ENCODE data around the gene CREB5.

The CREB5 gene

DNA sequence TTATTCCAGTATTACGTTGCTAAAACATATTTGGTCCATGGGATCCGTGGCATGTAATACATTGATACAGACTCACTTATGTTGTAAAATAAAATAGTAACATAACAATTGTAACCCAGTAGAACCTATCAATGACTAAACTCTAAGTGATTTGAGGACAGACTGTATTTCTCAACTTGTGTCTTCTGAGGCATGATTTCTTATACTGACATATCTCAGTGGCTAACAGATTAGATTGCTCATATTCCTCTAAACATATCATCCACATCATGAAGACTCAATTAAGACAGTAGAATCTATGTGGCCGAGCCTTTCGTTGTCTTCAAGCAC lies 72.3 kb downstream of the CREB5 start:
- no peak for TF ChIP-seq ISL1 (CRISPR knock-in tag; IDR thresholded peaks at IDR 0.05)
- no peak for TF ChIP-seq GLIS3 (CRISPR knock-in tag; IDR thresholded peaks at IDR 0.05)
- TF ChIP-seq OSR1 (CRISPR knock-in tag; IDR thresholded peaks at IDR 0.05): no peak
- TF ChIP-seq ARNTL (CRISPR knock-in tag; IDR thresholded peaks at IDR 0.05; ENCODE audit: borderline replicate concordance, low read depth): no peak
- no peak for TF ChIP-seq CSDC2 (CRISPR knock-in tag; IDR thresholded peaks at IDR 0.05)
- no peak for TF ChIP-seq ZC3H10 (CRISPR knock-in tag; IDR thresholded peaks at IDR 0.05)
- TF ChIP-seq TCF4 (CRISPR knock-in tag; IDR thresholded peaks at IDR 0.05; ENCODE audit: borderline replicate concordance): no peak
- TF ChIP-seq TOX (CRISPR knock-in tag; IDR thresholded peaks at IDR 0.05; ENCODE audit: borderline replicate concordance): no peak
- no peak for TF ChIP-seq ZNF565 (CRISPR knock-in tag; conservative IDR thresholded peaks at IDR 0.05; ENCODE audit: low read depth)
- TF ChIP-seq ZNF70 (CRISPR knock-in tag; IDR thresholded peaks at IDR 0.05): no peak
- TF ChIP-seq RARB (CRISPR knock-in tag; IDR thresholded peaks at IDR 0.05): no peak
- no peak for TF ChIP-seq BACH2 (CRISPR knock-in tag; IDR thresholded peaks at IDR 0.05; ENCODE audit: borderline replicate concordance)
- TF ChIP-seq ZFP30 (CRISPR knock-in tag; IDR thresholded peaks at IDR 0.05): no peak
- TF ChIP-seq ESRRG (CRISPR knock-in tag; IDR thresholded peaks at IDR 0.05): no peak
- TF ChIP-seq, protein P1, sequence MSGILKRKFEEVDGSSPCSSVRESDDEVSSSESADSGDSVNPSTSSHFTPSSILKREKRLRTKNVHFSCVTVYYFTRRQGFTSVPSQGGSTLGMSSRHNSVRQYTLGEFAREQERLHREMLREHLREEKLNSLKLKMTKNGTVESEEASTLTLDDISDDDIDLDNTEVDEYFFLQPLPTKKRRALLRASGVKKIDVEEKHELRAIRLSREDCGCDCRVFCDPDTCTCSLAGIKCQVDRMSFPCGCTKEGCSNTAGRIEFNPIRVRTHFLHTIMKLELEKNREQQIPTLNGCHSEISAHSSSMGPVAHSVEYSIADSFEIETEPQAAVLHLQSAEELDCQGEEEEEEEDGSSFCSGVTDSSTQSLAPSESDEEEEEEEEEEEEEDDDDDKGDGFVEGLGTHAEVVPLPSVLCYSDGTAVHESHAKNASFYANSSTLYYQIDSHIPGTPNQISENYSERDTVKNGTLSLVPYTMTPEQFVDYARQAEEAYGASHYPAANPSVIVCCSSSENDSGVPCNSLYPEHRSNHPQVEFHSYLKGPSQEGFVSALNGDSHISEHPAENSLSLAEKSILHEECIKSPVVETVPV (CRISPR knock-in tag; IDR thresholded peaks at IDR 0.05): no peak
- TF ChIP-seq ZFP3 (CRISPR knock-in tag; IDR thresholded peaks at IDR 0.05): no peak
- no peak for ATAC-seq

- no peak for ATAC-seq
- TF ChIP-seq ISL1 (CRISPR knock-in tag; IDR thresholded peaks at IDR 0.05) (no peak), SNAI2 (CRISPR knock-in tag; IDR thresholded peaks at IDR 0.05) (no peak), GLIS3 (CRISPR knock-in tag; IDR thresholded peaks at IDR 0.05) (no peak), ZC3H10 (CRISPR knock-in tag; IDR thresholded peaks at IDR 0.05) (no peak), PATZ1 (CRISPR knock-in tag; IDR thresholded peaks at IDR 0.05; ENCODE audit: borderline replicate concordance) (no peak), ZNF8 (CRISPR knock-in tag; IDR thresholded peaks at IDR 0.05) (no peak), ZFP30 (CRISPR knock-in tag; IDR thresholded peaks at IDR 0.05) (no peak), ARNTL (CRISPR knock-in tag; IDR thresholded peaks at IDR 0.05; ENCODE audit: borderline replicate concordance, low read depth) (no peak), BACH2 (CRISPR knock-in tag; IDR thresholded peaks at IDR 0.05; ENCODE audit: borderline replicate concordance) (no peak), TOX (CRISPR knock-in tag; IDR thresholded peaks at IDR 0.05; ENCODE audit: borderline replicate concordance) (no peak), POU6F1 (CRISPR knock-in tag; IDR thresholded peaks at IDR 0.05; ENCODE audit: borderline replicate concordance, low read depth) (no peak)
- TF ChIP-seq, protein P2, sequence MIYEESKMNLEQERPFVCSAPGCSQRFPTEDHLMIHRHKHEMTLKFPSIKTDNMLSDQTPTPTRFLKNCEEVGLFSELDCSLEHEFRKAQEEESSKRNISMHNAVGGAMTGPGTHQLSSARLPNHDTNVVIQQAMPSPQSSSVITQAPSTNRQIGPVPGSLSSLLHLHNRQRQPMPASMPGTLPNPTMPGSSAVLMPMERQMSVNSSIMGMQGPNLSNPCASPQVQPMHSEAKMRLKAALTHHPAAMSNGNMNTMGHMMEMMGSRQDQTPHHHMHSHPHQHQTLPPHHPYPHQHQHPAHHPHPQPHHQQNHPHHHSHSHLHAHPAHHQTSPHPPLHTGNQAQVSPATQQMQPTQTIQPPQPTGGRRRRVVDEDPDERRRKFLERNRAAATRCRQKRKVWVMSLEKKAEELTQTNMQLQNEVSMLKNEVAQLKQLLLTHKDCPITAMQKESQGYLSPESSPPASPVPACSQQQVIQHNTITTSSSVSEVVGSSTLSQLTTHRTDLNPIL (CRISPR knock-in tag; IDR thresholded peaks at IDR 0.05; ENCODE audit: low read depth): no peak
Observed at GRCh38 chr7:28487487-28487886, 75.2 kb downstream of the CREB5 start.

- ATAC-seq: no peak
- TF ChIP-seq ARNTL (CRISPR knock-in tag; IDR thresholded peaks at IDR 0.05; ENCODE audit: borderline replicate concordance, low read depth): no peak
- TF ChIP-seq, protein P1 (CRISPR knock-in tag; IDR thresholded peaks at IDR 0.05): no peak
Observed at GRCh38 chr7:28488061-28488791, 75.9 kb downstream of the CREB5 start.

All from SK-N-SH treated with all-trans-retinoic acid at 6 μM for 48 hours (cell line).